ENCODE data around the gene CBX8.

- peak; percentile 94 for TF ChIP-seq CTCF (conservative IDR thresholded peaks at IDR 0.05)
- TF ChIP-seq ZFX (IDR thresholded peaks at IDR 0.05): no peak
Observed at GRCh38 chr17:79844869-79845600, 48.2 kb upstream of the CBX8 start.

Measured in C4-2B (cell line).